Tibial artery (tissue), 4 donors: ENCODE measurements around the gene DLG2.
"Not testable (repeated sequence)": the region's sequence is repeated elsewhere in the genome, so short reads cannot be mapped to it uniquely, and the experiment has no call there.

Experiments
- DNase-seq, 2 donors: peaks; one replicate each; pipeline ENCODE4 v3.0.0-alpha.2; 2019
- H3K27ac ChIP-seq, 2 donors: fragments of 200-600 bp; sonication (generic) in 1 of 2; 1 replicate in 1 of 2; 2 replicates in 1 of 2; pipeline ENCODE4 v1.5.1; 2018 to 2019; ENCODE audit warnings: mild to moderate bottlenecking in 1 of 2
- H3K27me3 ChIP-seq, 2 donors: fragments of 200-600 bp; sonication (generic) in 1 of 2; one replicate each; pipeline versions ENCODE4 v1.5.1 to v1.6.0; 2016 to 2019
- H3K36me3 ChIP-seq, 3 donors: fragments of 200-600 bp; sonication (generic) in 2 of 3; one replicate each; pipeline ENCODE4 v1.5.1; 2016 to 2019; ENCODE audit warnings: mild to moderate bottlenecking in 2 of 3
- H3K4me1 ChIP-seq, 4 donors: fragments of 200-600 bp; sonication (generic) in 2 of 4; 1 replicate in 3 of 4; 2 replicates in 1 of 4; pipeline ENCODE4 v1.5.1; 2016 to 2019
- H3K4me3 ChIP-seq, 2 donors: fragments of 200-600 bp; sonication (generic) in 1 of 2; 1 replicate in 1 of 2; 2 replicates in 1 of 2; pipeline ENCODE4 v1.5.1; 2018 to 2019; ENCODE audit warnings: mild to moderate bottlenecking in 2 of 2
- H3K9me3 ChIP-seq, 3 donors: fragments of 200-600 bp; sonication (generic) in 1 of 3; one replicate each; pipeline ENCODE4 v1.5.1; 2016 to 2019
- CTCF ChIP-seq, 2 experiments: fragments of 200-600 bp in 1 of 2; fragments of 450-650 bp in 1 of 2; IDR thresholded peaks; one replicate each; pipeline ENCODE4 v1.5.1; 2017 to 2019; ENCODE audit warnings: antibody characterized with exemption in 2 of 2, mild to moderate bottlenecking in 1 of 2, moderate library complexity in 1 of 2
- intact Hi-C: fragments of 100-400 bp; cut with DNase I; formaldehyde crosslinking; loops from one replicate; pipeline ENCODE4 v1.15.0; 2023; ENCODE audit warnings: low total_unique reads

DLG2 gene

GRCh38 chr11:84313830-84314359, 1313.2 kb downstream of the DLG2 start:
- no peaks in the 10 kb centered on the region for H3K9me3 ChIP-seq
- no peak for DNase-seq
- TF ChIP-seq CTCF (IDR thresholded peaks at IDR 0.05), result no peak
- H3K4me1 ChIP-seq, result peaks cover 0 to 3% (median 0%) of the 10 kb centered on the region in 4 donors
- intact Hi-C loops, result no loop called here
- H3K36me3 ChIP-seq, result no peaks in the 10 kb centered on the region
- no peak overlapping the region for H3K4me3 ChIP-seq
- H3K27ac ChIP-seq, result no peak overlapping the region
- H3K27me3 ChIP-seq, result no peaks in the 10 kb centered on the region

- H3K36me3 ChIP-seq, result no peaks in the 10 kb centered on the region
- H3K27me3 ChIP-seq, result no peaks in the 10 kb centered on the region
- H3K4me3 ChIP-seq, result no peak overlapping the region
- no peak for DNase-seq
- intact Hi-C loops, result no loop called here
- no peaks in the 10 kb centered on the region for H3K9me3 ChIP-seq
- H3K27ac ChIP-seq, result no peak overlapping the region
- no peak for TF ChIP-seq CTCF (IDR thresholded peaks at IDR 0.05)
- no peaks in the 10 kb centered on the region for H3K4me1 ChIP-seq
Measured at GRCh38 chr11:84310268-84310667, 1316.9 kb downstream of the DLG2 start.

- H3K4me1 ChIP-seq, H3K27me3 ChIP-seq, H3K9me3 ChIP-seq, H3K4me3 ChIP-seq, intact Hi-C loops, H3K36me3 ChIP-seq, DNase-seq, H3K27ac ChIP-seq: not testable (repeated sequence)
Measured at GRCh38 chr11:84308491-84308890, 1318.7 kb downstream of the DLG2 start.

GRCh38 chr11:84300092-84300491, 1327.1 kb downstream of the DLG2 start:
- no peak for DNase-seq
- H3K27ac ChIP-seq, result no peak overlapping the region
- H3K9me3 ChIP-seq, result no peaks in the 10 kb centered on the region
- intact Hi-C loops, result no loop called here
- no peaks in the 10 kb centered on the region for H3K4me1 ChIP-seq
- no peak for TF ChIP-seq CTCF (IDR thresholded peaks at IDR 0.05)
- no peaks in the 10 kb centered on the region for H3K27me3 ChIP-seq
- no peak overlapping the region for H3K4me3 ChIP-seq
- no peaks in the 10 kb centered on the region for H3K36me3 ChIP-seq

GRCh38 chr11:84297570-84297969, 1329.6 kb downstream of the DLG2 start:
- no peak for DNase-seq
- H3K9me3 ChIP-seq, result no peaks in the 10 kb centered on the region
- no peaks in the 10 kb centered on the region for H3K36me3 ChIP-seq
- H3K4me3 ChIP-seq, result no peak overlapping the region
- no peak overlapping the region for H3K27ac ChIP-seq
- TF ChIP-seq CTCF (IDR thresholded peaks at IDR 0.05), result no peak
- intact Hi-C loops, result no loop called here
- H3K27me3 ChIP-seq, result no peaks in the 10 kb centered on the region
- no peaks in the 10 kb centered on the region for H3K4me1 ChIP-seq

GRCh38 chr11:84295815-84296214, 1331.3 kb downstream of the DLG2 start:
- no peak for TF ChIP-seq CTCF (IDR thresholded peaks at IDR 0.05)
- Histone ChIP-seq H3K36me3 (no peaks in the 10 kb centered on the region), H3K27me3 (no peaks in the 10 kb centered on the region), H3K4me3 (no peak overlapping the region), H3K9me3 (no peaks in the 10 kb centered on the region), H3K27ac (no peak overlapping the region), H3K4me1 (no peaks in the 10 kb centered on the region)
- intact Hi-C loops, result no loop called here
- DNase-seq, result no peak
